PC-3 (cell line): ENCODE results near the gene ZNF343.

ENCODE experiments used
- EZH2phosphoT487 ChIP-seq: fragments of 300-600 bp; sonication (generic); IDR thresholded peaks from 2 replicates; pipeline ENCODE4 v1.6.1; 2018; ENCODE audit warnings: mild to moderate bottlenecking, antibody characterized with exemption, low read length, borderline replicate concordance
- TF ChIP-seq, protein P1 (sequence below): fragments of 300-600 bp; sonication (generic); conservative IDR thresholded peaks from 2 replicates; pipeline ENCODE4 v1.5.1; 2017; ENCODE audit warnings: antibody characterized with exemption, low read depth, mild to moderate bottlenecking, low read length

DNA sequence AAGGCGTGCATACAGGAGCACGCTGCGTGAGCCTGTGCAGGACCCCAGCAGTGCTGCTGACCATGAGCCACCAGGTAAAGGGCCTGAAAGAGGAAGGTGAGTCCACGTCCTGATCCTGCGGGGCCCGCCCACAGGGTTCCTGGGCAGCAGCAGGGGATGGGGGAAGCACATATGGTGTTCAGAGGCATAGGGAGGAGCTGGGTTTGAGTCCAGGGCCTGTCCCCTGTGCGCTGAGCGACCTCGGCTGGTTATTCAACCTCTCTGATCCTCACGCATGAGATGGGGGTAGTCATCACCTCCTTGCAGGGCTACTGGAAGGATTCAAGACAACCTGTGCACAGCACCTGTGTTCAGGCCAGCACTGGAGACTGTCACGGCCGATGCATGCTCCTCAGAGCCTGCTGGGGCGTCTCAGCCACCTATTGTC lies 27.9 kb upstream of the ZNF343 start, which contains the start of gene TMC2:
- TF ChIP-seq, protein P1, sequence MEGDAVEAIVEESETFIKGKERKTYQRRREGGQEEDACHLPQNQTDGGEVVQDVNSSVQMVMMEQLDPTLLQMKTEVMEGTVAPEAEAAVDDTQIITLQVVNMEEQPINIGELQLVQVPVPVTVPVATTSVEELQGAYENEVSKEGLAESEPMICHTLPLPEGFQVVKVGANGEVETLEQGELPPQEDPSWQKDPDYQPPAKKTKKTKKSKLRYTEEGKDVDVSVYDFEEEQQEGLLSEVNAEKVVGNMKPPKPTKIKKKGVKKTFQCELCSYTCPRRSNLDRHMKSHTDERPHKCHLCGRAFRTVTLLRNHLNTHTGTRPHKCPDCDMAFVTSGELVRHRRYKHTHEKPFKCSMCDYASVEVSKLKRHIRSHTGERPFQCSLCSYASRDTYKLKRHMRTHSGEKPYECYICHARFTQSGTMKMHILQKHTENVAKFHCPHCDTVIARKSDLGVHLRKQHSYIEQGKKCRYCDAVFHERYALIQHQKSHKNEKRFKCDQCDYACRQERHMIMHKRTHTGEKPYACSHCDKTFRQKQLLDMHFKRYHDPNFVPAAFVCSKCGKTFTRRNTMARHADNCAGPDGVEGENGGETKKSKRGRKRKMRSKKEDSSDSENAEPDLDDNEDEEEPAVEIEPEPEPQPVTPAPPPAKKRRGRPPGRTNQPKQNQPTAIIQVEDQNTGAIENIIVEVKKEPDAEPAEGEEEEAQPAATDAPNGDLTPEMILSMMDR: no peak
- no peak for TF ChIP-seq EZH2phosphoT487
